ENCODE data around the gene TSPEAR.

- TF ChIP-seq CTCF (IDR thresholded peaks at IDR 0.05), result no peak
- TF ChIP-seq POLR2A (IDR thresholded peaks at IDR 0.05), result no peak
These were observed 11.0 kb downstream of the TSPEAR start for GRCh38 chr21:44700101-44701022.

Measured in testis (tissue), 2 donors.